Lower leg skin (tissue), 4 donors: ENCODE results near the gene SHTN1. TPM values are rescaled to one million over a fixed set of nuclear protein-coding genes. Genes with fewer than 3 reads are reported as not detected.

Experiments
- DNase-seq, 2 donors: peaks; one replicate each; pipeline ENCODE4 v3.0.0-alpha.2; 2019; ENCODE audit warnings: low spot score in 2 of 2
- H3K4me3 ChIP-seq: fragments of 200-600 bp; sonication (generic); 2 replicates; pipeline ENCODE4 v1.5.1; 2017; ENCODE audit warnings: mild to moderate bottlenecking, low read depth; ENCODE audit not compliant: poor library complexity, severe bottlenecking
- CTCF ChIP-seq, 3 donors: fragments of 450-650 bp; IDR thresholded peaks; one replicate each; pipeline ENCODE4 v1.5.1; 2016; ENCODE audit warnings: antibody characterized with exemption in 3 of 3, mild to moderate bottlenecking in 3 of 3, moderate library complexity in 2 of 3
- POLR2A ChIP-seq, 2 donors: fragments of 450-650 bp; IDR thresholded peaks; one replicate each; pipeline ENCODE4 v1.6.1; 2016 to 2017; ENCODE audit warnings: antibody characterized with exemption in 2 of 2, mild to moderate bottlenecking in 1 of 2, moderate library complexity in 1 of 2
- WGBS, 2 donors: methylation state at CpG; one replicate each; pipeline ENCODE4 v1.1.5; 2018; 5-methylcytosine and 5-hydroxymethylcytosine counted together
- intact Hi-C: fragments of 100-400 bp; cut with DNase I; formaldehyde crosslinking; loops from one replicate; pipeline ENCODE4 v1.15.0; 2023; ENCODE audit warnings: low total_unique reads
- total RNA-seq, 4 donors: library from RNA; depleted of rRNA; stranded (reverse); fragments of >200 nt; gene quantifications; one replicate each; pipeline ENCODE4 v1.1.0, GENCODE V29; 2016

Gene SHTN1
- total RNA-seq, 4 donors from 2014 or later: 13.7 to 23.1 (median 16.8) TPM

- TF ChIP-seq POLR2A (IDR thresholded peaks at IDR 0.05) (no peak), CTCF (IDR thresholded peaks at IDR 0.05) (no peak)
- intact Hi-C loops: no loop called here
- no peak overlapping the region for H3K4me3 ChIP-seq
- DNase-seq: no peak
- WGBS, 2 donors: 63 to 67% methylated on average over 2 of the region's 2 CpGs
Observed at GRCh38 chr10:117000580-117000979, 4.4 kb downstream of the SHTN1 start.

GRCh38 chr10:116998172-116998571 is 6.8 kb downstream of the SHTN1 start:
- TF ChIP-seq CTCF (IDR thresholded peaks at IDR 0.05) (no peak), POLR2A (IDR thresholded peaks at IDR 0.05) (no peak)
- 95 to 98% methylated on average over 4 of the region's 4 CpGs for WGBS, 2 donors
- DNase-seq: no peak
- H3K4me3 ChIP-seq: no peak overlapping the region
- intact Hi-C loops: no loop called here

- intact Hi-C loops: no loop called here
- no peak overlapping the region for H3K4me3 ChIP-seq
- 93 to 100% methylated on average over 2 of the region's 2 CpGs for whole genome bisulfite sequencing, 2 donors
- TF ChIP-seq CTCF (IDR thresholded peaks at IDR 0.05) (no peak), POLR2A (IDR thresholded peaks at IDR 0.05) (no peak)
- no peak for DNase-seq
Observed at GRCh38 chr10:116997015-116997414, 8.0 kb downstream of the SHTN1 start.

- 85 to 93% methylated on average over 3 of the region's 3 CpGs for WGBS, 2 donors
- intact Hi-C loops: no loop called here
- H3K4me3 ChIP-seq: no peak overlapping the region
- no peak for DNase-seq
- TF ChIP-seq POLR2A (IDR thresholded peaks at IDR 0.05): no peak
- no peak for TF ChIP-seq CTCF (IDR thresholded peaks at IDR 0.05)
Observed at GRCh38 chr10:116995648-116996047, 9.3 kb downstream of the SHTN1 start.

- WGBS, 2 donors: 92 to 95% methylated on average over 1 of the region's 1 CpG
- DNase-seq: no peak
- intact Hi-C loops: loop anchor here (5.0 kb wide), 1 partner anchor 247 kb away; no protein-coding TSS in a partner anchor
- TF ChIP-seq POLR2A (IDR thresholded peaks at IDR 0.05) (no peak), CTCF (IDR thresholded peaks at IDR 0.05) (no peak)
- no peak overlapping the region for H3K4me3 ChIP-seq
Observed at GRCh38 chr10:116994113-116994890, 10.7 kb downstream of the SHTN1 start.
